ENCODE results near the gene GBX2. TPM values are rescaled to one million over a fixed set of nuclear protein-coding genes. Genes with fewer than 3 reads are reported as not detected.

The GBX2 gene
- total RNA-seq, 1 donor from 2014 or later = not detected

GRCh38 chr2:236120829-236121228 lies 47.4 kb downstream of the GBX2 start:
- FAIRE-seq (no peak), DNase-seq (ENCODE audit: low read depth) (no peak)
- peaks cover 5% of the 10 kb centered on the region for H3K36me3 ChIP-seq (ENCODE audit: control insufficient read depth, insufficient read depth, low read length)
- H3K4me3 ChIP-seq (ENCODE audit: low read depth, low read length) = no peak overlapping the region
- no peaks in the 10 kb centered on the region for H3K27me3 ChIP-seq (ENCODE audit: control insufficient read depth, insufficient read depth, low read length)
- TF ChIP-seq CTCF (IDR thresholded peaks at IDR 0.05; ENCODE audit: insufficient read depth, low read length, severe bottlenecking) = no peak

- no peak for DNase-seq (ENCODE audit: low read depth)
- FAIRE-seq = no peak
- Histone ChIP-seq H3K4me3 (ENCODE audit: low read depth, low read length) (no peak overlapping the region), H3K27me3 (ENCODE audit: control insufficient read depth, insufficient read depth, low read length) (no peaks in the 10 kb centered on the region), H3K36me3 (ENCODE audit: control insufficient read depth, insufficient read depth, low read length) (peaks cover 2% of the 10 kb centered on the region)
- no peak for TF ChIP-seq CTCF (IDR thresholded peaks at IDR 0.05; ENCODE audit: insufficient read depth, low read length, severe bottlenecking)
These were observed 48.0 kb downstream of the GBX2 start for GRCh38 chr2:236120141-236120601.

- no peak for TF ChIP-seq CTCF (IDR thresholded peaks at IDR 0.05; ENCODE audit: insufficient read depth, low read length, severe bottlenecking)
- no peak for FAIRE-seq
- Histone ChIP-seq H3K4me3 (ENCODE audit: low read depth, low read length) (no peak overlapping the region), H3K27me3 (ENCODE audit: control insufficient read depth, insufficient read depth, low read length) (no peaks in the 10 kb centered on the region), H3K36me3 (ENCODE audit: control insufficient read depth, insufficient read depth, low read length) (peaks cover 2% of the 10 kb centered on the region)
- DNase-seq (ENCODE audit: low read depth) = no peak
These were observed 48.7 kb downstream of the GBX2 start for GRCh38 chr2:236119476-236119875.

GRCh38 chr2:236119003-236119402 lies 49.2 kb downstream of the GBX2 start:
- Histone ChIP-seq H3K27me3 (ENCODE audit: control insufficient read depth, insufficient read depth, low read length) (no peaks in the 10 kb centered on the region), H3K36me3 (ENCODE audit: control insufficient read depth, insufficient read depth, low read length) (peaks cover 2% of the 10 kb centered on the region), H3K4me3 (ENCODE audit: low read depth, low read length) (no peak overlapping the region)
- DNase-seq (ENCODE audit: low read depth) (no peak), FAIRE-seq (no peak)
- TF ChIP-seq CTCF (IDR thresholded peaks at IDR 0.05; ENCODE audit: insufficient read depth, low read length, severe bottlenecking) = no peak

- no peak overlapping the region for H3K4me3 ChIP-seq (ENCODE audit: low read depth, low read length)
- DNase-seq (ENCODE audit: low read depth) (no peak), FAIRE-seq (no peak)
- TF ChIP-seq CTCF (IDR thresholded peaks at IDR 0.05; ENCODE audit: insufficient read depth, low read length, severe bottlenecking) = no peak
- no peaks in the 10 kb centered on the region for H3K27me3 ChIP-seq (ENCODE audit: control insufficient read depth, insufficient read depth, low read length)
- H3K36me3 ChIP-seq (ENCODE audit: control insufficient read depth, insufficient read depth, low read length) = peaks cover 1% of the 10 kb centered on the region
These were observed 50.3 kb downstream of the GBX2 start for GRCh38 chr2:236117861-236118269.

- FAIRE-seq = no peak
- TF ChIP-seq CTCF (IDR thresholded peaks at IDR 0.05; ENCODE audit: insufficient read depth, low read length, severe bottlenecking) = no peak
- Histone ChIP-seq H3K4me3 (ENCODE audit: low read depth, low read length) (no peak overlapping the region), H3K36me3 (ENCODE audit: control insufficient read depth, insufficient read depth, low read length) (peaks cover 1% of the 10 kb centered on the region), H3K27me3 (ENCODE audit: control insufficient read depth, insufficient read depth, low read length) (no peaks in the 10 kb centered on the region)
- no peak for DNase-seq (ENCODE audit: low read depth)
These were observed 50.8 kb downstream of the GBX2 start for GRCh38 chr2:236117401-236117800.

Measured in bronchial epithelial cell (primary cell).